GM12874 (cell line): ENCODE data around the gene BID.

Source experiments
- CTCF ChIP-seq: IDR thresholded peaks from 2 replicates; pipeline ENCODE4 v1.5.1; 2011; ENCODE audit warnings: low read depth, mild to moderate bottlenecking, control low read depth, low read length, moderate library complexity; ENCODE audit not compliant: insufficient read depth

Gene BID

GRCh38 chr22:17803609-17804270, 29.5 kb upstream of the BID start:
- TF ChIP-seq CTCF, result no peak

GRCh38 chr22:17802822-17803221, 28.6 kb upstream of the BID start:
- no peak for TF ChIP-seq CTCF

DNA sequence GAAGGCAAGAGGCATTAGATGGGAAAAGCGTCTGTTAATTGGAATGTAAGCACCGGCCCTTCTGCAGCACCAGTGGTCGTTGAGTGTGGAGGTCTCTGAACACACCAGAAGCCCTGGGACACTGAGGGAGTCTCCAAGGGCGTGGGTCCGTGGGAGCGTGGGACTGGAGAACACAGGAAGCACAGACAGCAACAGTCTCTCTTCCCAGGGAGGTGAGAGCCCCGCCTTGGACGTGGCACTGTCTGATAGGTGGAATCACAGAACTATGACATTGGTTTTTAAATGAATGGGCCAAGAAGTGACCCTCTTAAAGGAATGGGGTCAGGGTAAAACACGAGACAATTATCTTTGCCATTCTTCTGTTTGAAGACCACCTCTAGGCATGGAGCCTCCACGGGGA, 28.1 kb upstream of the BID start:
- no peak for TF ChIP-seq CTCF

DNA sequence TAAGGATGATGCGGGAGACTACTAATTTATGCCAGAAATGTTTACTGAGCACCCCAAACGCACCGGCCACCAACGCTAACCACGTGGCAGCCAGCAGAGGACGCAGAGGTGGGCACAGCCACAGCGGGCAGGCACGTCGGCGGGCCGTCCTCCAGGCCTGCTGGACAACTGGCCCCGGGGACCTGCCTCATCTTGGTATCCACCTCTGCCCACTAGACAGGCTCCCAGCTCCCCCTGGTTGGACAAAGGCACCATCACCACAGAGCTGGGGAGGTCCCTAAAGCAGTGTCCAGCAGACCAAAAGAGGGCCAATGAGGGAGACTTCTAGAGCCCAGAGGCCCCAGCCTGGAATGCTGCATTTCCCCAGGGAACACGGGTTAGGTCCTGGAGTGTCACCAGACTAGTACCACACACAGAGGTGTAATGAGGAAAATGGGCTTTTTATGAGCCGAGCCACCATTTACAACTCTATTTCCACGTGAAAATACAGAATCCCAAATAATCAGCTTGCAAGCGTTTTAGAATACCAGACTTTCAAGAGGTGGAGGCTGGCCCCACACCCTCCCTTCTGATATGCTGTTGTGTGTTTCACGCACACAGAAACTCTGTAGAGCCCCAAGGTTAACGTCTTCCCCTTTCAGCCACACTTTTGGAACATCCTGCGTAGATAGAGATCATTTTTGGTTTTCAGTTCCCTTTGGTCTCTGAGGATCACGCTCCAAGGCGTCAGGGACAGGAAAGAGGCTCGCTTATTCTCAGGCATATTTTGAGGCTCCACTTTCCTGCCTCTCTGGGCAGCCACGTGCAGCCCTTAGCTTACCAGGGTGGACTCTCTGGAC, 23.7 kb upstream of the BID start:
- TF ChIP-seq CTCF, result no peak

DNA sequence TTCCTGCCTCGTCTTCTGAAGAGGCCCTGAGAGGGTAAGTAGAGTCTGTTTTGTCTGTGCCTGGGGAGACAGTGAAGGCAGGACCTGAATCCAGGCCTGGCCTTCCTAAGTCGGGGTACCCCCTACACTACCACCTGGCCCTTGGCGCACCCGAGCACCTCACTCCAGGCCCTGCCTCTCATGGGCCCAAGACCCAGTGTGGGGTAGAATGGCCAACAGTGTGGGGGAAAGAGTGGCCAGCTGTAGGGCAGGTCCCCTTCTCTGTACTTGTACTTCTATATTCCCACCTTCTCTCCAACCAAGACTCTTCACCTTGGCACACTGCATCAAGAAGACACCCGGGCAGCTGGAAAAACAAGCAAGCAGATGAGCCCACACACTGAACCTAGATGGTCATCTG, 22.4 kb upstream of the BID start:
- no peak for TF ChIP-seq CTCF

DNA sequence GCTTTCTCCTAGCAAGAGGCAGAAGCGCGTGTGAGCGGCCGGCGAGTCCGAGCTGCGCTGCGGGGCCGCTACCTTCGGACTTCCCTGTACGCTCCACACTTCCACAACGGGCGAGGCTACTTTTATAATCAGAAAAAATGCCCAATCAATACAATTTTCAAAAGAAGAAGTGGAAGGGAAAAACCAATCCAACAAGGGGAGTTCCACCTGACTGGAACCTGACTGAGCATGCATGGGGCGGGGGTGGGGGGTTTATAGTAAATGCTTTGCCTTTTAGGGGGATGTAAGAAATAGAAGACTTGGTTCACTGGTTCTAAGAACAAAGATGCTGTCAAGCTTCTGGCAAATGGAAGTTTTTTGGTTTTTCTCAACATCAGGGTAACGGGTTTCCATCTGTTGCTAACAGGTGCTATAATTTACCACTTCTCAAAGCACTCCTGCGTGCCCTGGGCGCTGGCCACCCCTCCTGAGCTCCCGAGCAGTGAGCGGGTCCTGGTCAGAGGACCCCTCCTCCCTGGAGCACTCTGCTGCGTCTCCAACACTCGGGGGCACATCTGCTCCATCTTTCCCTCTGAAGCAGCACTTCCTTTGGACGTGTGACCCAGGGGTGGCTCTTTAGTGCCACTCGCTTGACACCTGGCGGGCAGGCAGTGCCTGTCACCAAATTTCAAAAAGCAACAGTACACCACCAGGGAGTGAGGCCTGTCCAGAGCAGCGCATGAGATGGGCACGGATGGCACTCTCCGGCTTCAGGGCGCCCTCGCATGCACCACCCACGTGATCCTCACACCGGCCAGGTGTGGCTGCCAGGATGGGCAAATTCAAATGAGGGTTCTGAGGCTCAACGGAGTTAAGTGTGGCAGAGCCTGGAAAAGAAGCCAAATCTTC, 21.6 kb upstream of the BID start:
- peak; percentile 46 for TF ChIP-seq CTCF
